ENCODE results near the gene PIGW. TPM values are rescaled to one million over a fixed set of nuclear protein-coding genes. Genes with fewer than 3 reads are reported as not detected.

Gene PIGW
- total and polyA plus RNA-seq, 2 experiments from 2014 or later: 5.5 to 15.8 TPM

DNA sequence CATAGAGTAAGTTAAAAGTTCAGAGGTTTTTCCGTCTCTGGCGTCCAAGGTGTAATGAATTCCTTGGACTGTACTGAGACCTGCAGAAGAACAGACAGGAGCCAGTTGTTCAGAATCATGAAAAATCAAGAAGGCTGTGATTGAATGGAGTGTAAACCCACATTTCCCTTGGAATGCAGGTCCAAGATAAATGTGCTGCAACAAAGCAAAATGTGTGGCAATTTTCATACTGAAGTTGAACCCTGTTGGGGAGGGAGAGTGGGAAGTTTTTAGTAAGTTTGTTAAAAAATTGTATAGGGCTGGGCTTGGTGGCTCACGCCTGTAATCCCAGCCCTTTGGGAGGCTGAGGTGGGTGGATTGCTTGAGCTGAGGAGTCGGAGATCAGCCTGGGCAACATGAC is 31.3 kb downstream of the PIGW start (continued):
- TF ChIP-seq, protein P1, sequence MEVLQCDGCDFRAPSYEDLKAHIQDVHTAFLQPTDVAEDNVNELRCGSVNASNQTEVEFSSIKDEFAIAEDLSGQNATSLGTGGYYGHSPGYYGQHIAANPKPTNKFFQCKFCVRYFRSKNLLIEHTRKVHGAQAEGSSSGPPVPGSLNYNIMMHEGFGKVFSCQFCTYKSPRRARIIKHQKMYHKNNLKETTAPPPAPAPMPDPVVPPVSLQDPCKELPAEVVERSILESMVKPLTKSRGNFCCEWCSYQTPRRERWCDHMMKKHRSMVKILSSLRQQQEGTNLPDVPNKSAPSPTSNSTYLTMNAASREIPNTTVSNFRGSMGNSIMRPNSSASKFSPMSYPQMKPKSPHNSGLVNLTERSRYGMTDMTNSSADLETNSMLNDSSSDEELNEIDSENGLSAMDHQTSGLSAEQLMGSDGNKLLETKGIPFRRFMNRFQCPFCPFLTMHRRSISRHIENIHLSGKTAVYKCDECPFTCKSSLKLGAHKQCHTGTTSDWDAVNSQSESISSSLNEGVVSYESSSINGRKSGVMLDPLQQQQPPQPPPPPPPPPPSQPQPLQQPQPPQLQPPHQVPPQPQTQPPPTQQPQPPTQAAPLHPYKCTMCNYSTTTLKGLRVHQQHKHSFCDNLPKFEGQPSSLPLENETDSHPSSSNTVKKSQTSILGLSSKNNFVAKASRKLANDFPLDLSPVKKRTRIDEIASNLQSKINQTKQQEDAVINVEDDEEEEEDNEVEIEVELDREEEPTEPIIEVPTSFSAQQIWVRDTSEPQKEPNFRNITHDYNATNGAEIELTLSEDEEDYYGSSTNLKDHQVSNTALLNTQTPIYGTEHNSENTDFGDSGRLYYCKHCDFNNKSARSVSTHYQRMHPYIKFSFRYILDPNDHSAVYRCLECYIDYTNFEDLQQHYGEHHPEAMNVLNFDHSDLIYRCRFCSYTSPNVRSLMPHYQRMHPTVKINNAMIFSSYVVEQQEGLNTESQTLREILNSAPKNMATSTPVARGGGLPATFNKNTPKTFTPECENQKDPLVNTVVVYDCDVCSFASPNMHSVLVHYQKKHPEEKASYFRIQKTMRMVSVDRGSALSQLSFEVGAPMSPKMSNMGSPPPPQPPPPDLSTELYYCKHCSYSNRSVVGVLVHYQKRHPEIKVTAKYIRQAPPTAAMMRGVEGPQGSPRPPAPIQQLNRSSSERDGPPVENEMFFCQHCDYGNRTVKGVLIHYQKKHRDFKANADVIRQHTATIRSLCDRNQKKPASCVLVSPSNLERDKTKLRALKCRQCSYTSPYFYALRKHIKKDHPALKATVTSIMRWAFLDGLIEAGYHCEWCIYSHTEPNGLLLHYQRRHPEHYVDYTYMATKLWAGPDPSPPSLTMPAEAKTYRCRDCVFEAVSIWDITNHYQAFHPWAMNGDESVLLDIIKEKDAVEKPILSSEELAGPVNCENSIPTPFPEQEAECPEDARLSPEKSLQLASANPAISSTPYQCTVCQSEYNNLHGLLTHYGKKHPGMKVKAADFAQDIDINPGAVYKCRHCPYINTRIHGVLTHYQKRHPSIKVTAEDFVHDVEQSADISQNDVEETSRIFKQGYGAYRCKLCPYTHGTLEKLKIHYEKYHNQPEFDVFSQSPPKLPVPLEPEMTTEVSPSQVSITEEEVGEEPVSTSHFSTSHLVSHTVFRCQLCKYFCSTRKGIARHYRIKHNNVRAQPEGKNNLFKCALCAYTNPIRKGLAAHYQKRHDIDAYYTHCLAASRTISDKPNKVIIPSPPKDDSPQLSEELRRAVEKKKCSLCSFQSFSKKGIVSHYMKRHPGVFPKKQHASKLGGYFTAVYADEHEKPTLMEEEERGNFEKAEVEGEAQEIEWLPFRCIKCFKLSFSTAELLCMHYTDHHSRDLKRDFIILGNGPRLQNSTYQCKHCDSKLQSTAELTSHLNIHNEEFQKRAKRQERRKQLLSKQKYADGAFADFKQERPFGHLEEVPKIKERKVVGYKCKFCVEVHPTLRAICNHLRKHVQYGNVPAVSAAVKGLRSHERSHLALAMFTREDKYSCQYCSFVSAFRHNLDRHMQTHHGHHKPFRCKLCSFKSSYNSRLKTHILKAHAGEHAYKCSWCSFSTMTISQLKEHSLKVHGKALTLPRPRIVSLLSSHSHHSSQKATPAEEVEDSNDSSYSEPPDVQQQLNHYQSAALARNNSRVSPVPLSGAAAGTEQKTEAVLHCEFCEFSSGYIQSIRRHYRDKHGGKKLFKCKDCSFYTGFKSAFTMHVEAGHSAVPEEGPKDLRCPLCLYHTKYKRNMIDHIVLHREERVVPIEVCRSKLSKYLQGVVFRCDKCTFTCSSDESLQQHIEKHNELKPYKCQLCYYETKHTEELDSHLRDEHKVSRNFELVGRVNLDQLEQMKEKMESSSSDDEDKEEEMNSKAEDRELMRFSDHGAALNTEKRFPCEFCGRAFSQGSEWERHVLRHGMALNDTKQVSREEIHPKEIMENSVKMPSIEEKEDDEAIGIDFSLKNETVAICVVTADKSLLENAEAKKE (CRISPR knock-in tag; IDR thresholded peaks at IDR 0.05): no peak

DNA sequence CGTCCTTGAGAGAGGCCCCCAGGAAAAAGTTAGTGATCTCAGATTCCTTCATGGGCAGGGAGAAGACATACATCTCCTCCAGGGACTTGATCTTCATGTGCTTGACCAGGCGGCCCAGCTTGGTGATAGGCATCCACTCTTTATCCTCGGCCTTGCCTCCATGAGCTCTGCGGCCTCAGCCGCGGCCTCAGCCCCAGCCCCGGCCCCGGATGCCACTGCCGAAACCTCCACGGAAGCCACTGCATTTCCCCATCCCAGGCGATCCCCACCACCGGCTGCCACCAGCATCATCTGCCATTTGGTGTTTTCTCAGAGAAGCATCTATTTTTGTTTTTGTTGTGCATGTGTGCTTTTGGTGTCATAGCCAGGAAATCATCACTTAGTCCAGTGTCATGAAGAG is 40.2 kb downstream of the PIGW start:
- Mint-ChIP-seq H3K4me3 (no peak overlapping the region), H3K9me3 (no peaks in the 10 kb centered on the region), H3K36me3 (ENCODE audit: low read depth) (peaks cover 24% of the 10 kb centered on the region), H3K27ac (no peak overlapping the region), H3K27me3 (ENCODE audit: insufficient read depth, low read depth, poor library complexity) (peaks cover 4% of the 10 kb centered on the region), H3K4me1 (no peaks in the 10 kb centered on the region)
- Histone ChIP-seq H3K27ac (ENCODE audit: low read depth) (no peak overlapping the region), H3K36me3 (ENCODE audit: insufficient read depth) (peaks cover 15% of the 10 kb centered on the region), H2AFZ (no peak overlapping the region), H3K9me2 (ENCODE audit: insufficient read depth) (no peaks in the 10 kb centered on the region), H3K27me3 (ENCODE audit: insufficient read depth) (no peaks in the 10 kb centered on the region), H3F3A (replicated peaks; ENCODE audit: low read depth) (no peaks in the 10 kb centered on the region), H3K4me3 (no peak overlapping the region), H3K4me1 (ENCODE audit: insufficient read depth) (no peaks in the 10 kb centered on the region), H3K4me2 (no peak overlapping the region), H4K20me1 (replicated peaks; ENCODE audit: insufficient read depth) (peaks cover 8% of the 10 kb centered on the region; the same call in 1 of the 2 replicates), H3K79me2 (replicated peaks; ENCODE audit: insufficient read depth) (peaks cover 12% of the 10 kb centered on the region)
- ATAC-seq (no peak), DNase-seq (ENCODE audit: low spot score) (no peak)
- TF ChIP-seq, protein P2, sequence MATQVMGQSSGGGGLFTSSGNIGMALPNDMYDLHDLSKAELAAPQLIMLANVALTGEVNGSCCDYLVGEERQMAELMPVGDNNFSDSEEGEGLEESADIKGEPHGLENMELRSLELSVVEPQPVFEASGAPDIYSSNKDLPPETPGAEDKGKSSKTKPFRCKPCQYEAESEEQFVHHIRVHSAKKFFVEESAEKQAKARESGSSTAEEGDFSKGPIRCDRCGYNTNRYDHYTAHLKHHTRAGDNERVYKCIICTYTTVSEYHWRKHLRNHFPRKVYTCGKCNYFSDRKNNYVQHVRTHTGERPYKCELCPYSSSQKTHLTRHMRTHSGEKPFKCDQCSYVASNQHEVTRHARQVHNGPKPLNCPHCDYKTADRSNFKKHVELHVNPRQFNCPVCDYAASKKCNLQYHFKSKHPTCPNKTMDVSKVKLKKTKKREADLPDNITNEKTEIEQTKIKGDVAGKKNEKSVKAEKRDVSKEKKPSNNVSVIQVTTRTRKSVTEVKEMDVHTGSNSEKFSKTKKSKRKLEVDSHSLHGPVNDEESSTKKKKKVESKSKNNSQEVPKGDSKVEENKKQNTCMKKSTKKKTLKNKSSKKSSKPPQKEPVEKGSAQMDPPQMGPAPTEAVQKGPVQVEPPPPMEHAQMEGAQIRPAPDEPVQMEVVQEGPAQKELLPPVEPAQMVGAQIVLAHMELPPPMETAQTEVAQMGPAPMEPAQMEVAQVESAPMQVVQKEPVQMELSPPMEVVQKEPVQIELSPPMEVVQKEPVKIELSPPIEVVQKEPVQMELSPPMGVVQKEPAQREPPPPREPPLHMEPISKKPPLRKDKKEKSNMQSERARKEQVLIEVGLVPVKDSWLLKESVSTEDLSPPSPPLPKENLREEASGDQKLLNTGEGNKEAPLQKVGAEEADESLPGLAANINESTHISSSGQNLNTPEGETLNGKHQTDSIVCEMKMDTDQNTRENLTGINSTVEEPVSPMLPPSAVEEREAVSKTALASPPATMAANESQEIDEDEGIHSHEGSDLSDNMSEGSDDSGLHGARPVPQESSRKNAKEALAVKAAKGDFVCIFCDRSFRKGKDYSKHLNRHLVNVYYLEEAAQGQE (IDR thresholded peaks at IDR 0.05; ENCODE audit: unreplicated experiment): no peak
- no peak for TF ChIP-seq ZNF114 (CRISPR knock-in tag; IDR thresholded peaks at IDR 0.05)
- no peak for TF ChIP-seq POLR2AphosphoS5 (IDR thresholded peaks at IDR 0.05; ENCODE audit: low read depth)
- TF ChIP-seq, protein P3, sequence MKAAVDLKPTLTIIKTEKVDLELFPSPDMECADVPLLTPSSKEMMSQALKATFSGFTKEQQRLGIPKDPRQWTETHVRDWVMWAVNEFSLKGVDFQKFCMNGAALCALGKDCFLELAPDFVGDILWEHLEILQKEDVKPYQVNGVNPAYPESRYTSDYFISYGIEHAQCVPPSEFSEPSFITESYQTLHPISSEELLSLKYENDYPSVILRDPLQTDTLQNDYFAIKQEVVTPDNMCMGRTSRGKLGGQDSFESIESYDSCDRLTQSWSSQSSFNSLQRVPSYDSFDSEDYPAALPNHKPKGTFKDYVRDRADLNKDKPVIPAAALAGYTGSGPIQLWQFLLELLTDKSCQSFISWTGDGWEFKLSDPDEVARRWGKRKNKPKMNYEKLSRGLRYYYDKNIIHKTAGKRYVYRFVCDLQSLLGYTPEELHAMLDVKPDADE (IDR thresholded peaks at IDR 0.05): no peak
- no peak for TF ChIP-seq ZNF331 (CRISPR knock-in tag; IDR thresholded peaks at IDR 0.05; ENCODE audit: low read depth)
